ENCODE results near the gene IL1R1.

The IL1R1 gene

GRCh38 chr2:102141011-102141943 lies 1.3 kb upstream of the IL1R1 start:
- Histone ChIP-seq H3K36me3 (no peaks in the 10 kb centered on the region), H3K4me3 (ENCODE audit: low read depth in 1 of 2, low read length in 1 of 2) (no peak overlapping the region), H3K9me3 (no peaks in the 10 kb centered on the region), H3K4me1 (ENCODE audit: control insufficient read depth in 1 of 2, insufficient read depth in 1 of 2, low read depth in 1 of 2, low read length in 1 of 2) (peaks cover 72 to 77% of the 10 kb centered on the region in 2 experiments), H3K27ac (peak overlapping the region; percentile 93), H3K27me3 (no peaks in the 10 kb centered on the region)
- TF ChIP-seq CTCF (IDR thresholded peaks at IDR 0.05), result no peak

- Histone ChIP-seq H3K36me3 (no peaks in the 10 kb centered on the region), H3K27ac (peak overlapping the region; percentile 93), H3K4me3 (ENCODE audit: low read depth in 1 of 2, low read length in 1 of 2) (peak overlapping the region; percentile 63 to 84), H3K4me1 (ENCODE audit: control insufficient read depth in 1 of 2, insufficient read depth in 1 of 2, low read depth in 1 of 2, low read length in 1 of 2) (peaks cover 61 to 68% of the 10 kb centered on the region in 2 experiments), H3K27me3 (no peaks in the 10 kb centered on the region), H3K9me3 (no peaks in the 10 kb centered on the region)
- TF ChIP-seq CTCF (IDR thresholded peaks at IDR 0.05), result peak; percentile 9
Observed at GRCh38 chr2:102142829-102143449, 393 bp downstream of the IL1R1 start.

- Histone ChIP-seq H3K27ac (peak overlapping the region; percentile 93), H3K36me3 (no peaks in the 10 kb centered on the region), H3K4me1 (ENCODE audit: control insufficient read depth in 1 of 2, insufficient read depth in 1 of 2, low read depth in 1 of 2, low read length in 1 of 2) (peaks cover 55 to 62% of the 10 kb centered on the region in 2 experiments), H3K27me3 (no peaks in the 10 kb centered on the region), H3K9me3 (no peaks in the 10 kb centered on the region), H3K4me3 (ENCODE audit: low read depth in 1 of 2, low read length in 1 of 2) (peak overlapping the region; percentile 63 to 84)
- no peak for TF ChIP-seq CTCF (IDR thresholded peaks at IDR 0.05)
Observed at GRCh38 chr2:102143450-102143985, 972 bp downstream of the IL1R1 start.

- no peaks in the 10 kb centered on the region for H3K36me3 ChIP-seq
Observed at GRCh38 chr2:102144128-102144527, 1.6 kb downstream of the IL1R1 start.

More at GRCh38 chr2:102144128-102144527, 1.6 kb downstream of the IL1R1 start:
- no peaks in the 10 kb centered on the region for H3K9me3 ChIP-seq
- no peak for TF ChIP-seq CTCF (IDR thresholded peaks at IDR 0.05)
- peak overlapping the region in 1 of 2 experiments; percentile 84 for H3K4me3 ChIP-seq (ENCODE audit: low read depth in 1 of 2, low read length in 1 of 2)
- H3K27ac ChIP-seq, result peak overlapping the region; percentile 93
- peaks cover 49 to 56% of the 10 kb centered on the region in 2 experiments for H3K4me1 ChIP-seq (ENCODE audit: control insufficient read depth in 1 of 2, insufficient read depth in 1 of 2, low read depth in 1 of 2, low read length in 1 of 2)
- no peaks in the 10 kb centered on the region for H3K27me3 ChIP-seq

Measured in neutrophil (primary cell).